Upper lobe of right lung (tissue), 1 donor: Measurements from ENCODE around the gene YPEL2. TPM values are rescaled to one million over a fixed set of nuclear protein-coding genes. Genes with fewer than 3 reads are reported as not detected.

Experiments used
- ATAC-seq: fragments of 200-7000 bp; cut with Tn5 transposase; one replicate; pipeline ENCODE4 v1.9.1; 2020; ENCODE audit warnings: mild to moderate bottlenecking, moderate library complexity
- DNase-seq: peaks from one replicate; pipeline ENCODE4 v3.0.0-alpha.2; 2020
- H3K27ac ChIP-seq: fragments of 200-600 bp; one replicate; pipeline ENCODE4 v1.8.0; 2022
- H3K27me3 ChIP-seq: fragments of 200-600 bp; one replicate; pipeline ENCODE4 v1.8.0; 2022; ENCODE audit warnings: mild to moderate bottlenecking
- H3K36me3 ChIP-seq: fragments of 200-600 bp; one replicate; pipeline ENCODE4 v1.8.0; 2022
- H3K4me1 ChIP-seq: fragments of 200-600 bp; one replicate; pipeline ENCODE4 v1.8.0; 2022
- H3K4me3 ChIP-seq: fragments of 200-600 bp; one replicate; pipeline ENCODE4 v1.8.0; 2022; ENCODE audit warnings: mild to moderate bottlenecking
- H3K9me3 ChIP-seq: fragments of 200-600 bp; one replicate; pipeline ENCODE4 v1.8.0; 2022
- CTCF ChIP-seq: fragments of 200-600 bp; IDR thresholded peaks from one replicate; pipeline ENCODE4 v1.8.0; 2022; ENCODE audit warnings: antibody characterized with exemption
- intact Hi-C: fragments of 100-400 bp; cut with DNase I; formaldehyde crosslinking; loops from one replicate; pipeline ENCODE4 v1.11.0; 2022
- total RNA-seq: library from RNA; stranded (reverse); fragmentation: NEBNext Ultra II Directional; extraction: Animal tissue kit (Norgen Biotek cat#: 25700); gene quantifications from one replicate; pipeline ENCODE4 v1.2.1, GENCODE V29; 2021
- donor health status: DM: no; HTN: yes; CAD: no; lungs with severe emphysema.

The YPEL2 gene
- total RNA-seq, 1 donor from 2014 or later: 19.6 TPM

- Histone ChIP-seq H3K4me3 (no peak overlapping the region), H3K27me3 (no peaks in the 10 kb centered on the region), H3K36me3 (no peaks in the 10 kb centered on the region), H3K9me3 (no peaks in the 10 kb centered on the region), H3K4me1 (peaks cover 20% of the 10 kb centered on the region), H3K27ac (no peak overlapping the region)
- intact Hi-C loops: no loop called here
- ATAC-seq (no peak), DNase-seq (no peak)
- no peak for TF ChIP-seq CTCF
These were observed 90.3 kb downstream of the YPEL2 start for GRCh38 chr17:59421722-59422121.

- Histone ChIP-seq H3K27ac (no peak overlapping the region), H3K4me1 (peaks cover 35% of the 10 kb centered on the region), H3K9me3 (no peaks in the 10 kb centered on the region), H3K27me3 (no peaks in the 10 kb centered on the region), H3K36me3 (no peaks in the 10 kb centered on the region), H3K4me3 (no peak overlapping the region)
- DNase-seq (no peak), ATAC-seq (no peak)
- intact Hi-C loops: no loop called here
- no peak for TF ChIP-seq CTCF
These were observed 91.8 kb downstream of the YPEL2 start for GRCh38 chr17:59423137-59423724.

GRCh38 chr17:59423903-59424302 is 92.4 kb downstream of the YPEL2 start:
- intact Hi-C loops: no loop called here
- no peak overlapping the region for H3K27ac ChIP-seq
- H3K4me1 ChIP-seq: peaks cover 40% of the 10 kb centered on the region

GRCh38 chr17:59424331-59424730 is 92.9 kb downstream of the YPEL2 start:
- no peak overlapping the region for H3K27ac ChIP-seq
- TF ChIP-seq CTCF: no peak
- no peaks in the 10 kb centered on the region for H3K27me3 ChIP-seq
- ATAC-seq (no peak), DNase-seq (no peak)
- H3K4me3 ChIP-seq: no peak overlapping the region
- no peaks in the 10 kb centered on the region for H3K36me3 ChIP-seq
- H3K4me1 ChIP-seq: peaks cover 40% of the 10 kb centered on the region
- no peaks in the 10 kb centered on the region for H3K9me3 ChIP-seq
- intact Hi-C loops: no loop called here

More at GRCh38 chr17:59423903-59424302, 92.4 kb downstream of the YPEL2 start:
- ATAC-seq (no peak), DNase-seq (no peak)
- Histone ChIP-seq H3K9me3 (no peaks in the 10 kb centered on the region), H3K36me3 (no peaks in the 10 kb centered on the region), H3K4me3 (no peak overlapping the region), H3K27me3 (no peaks in the 10 kb centered on the region)
- TF ChIP-seq CTCF: no peak

GRCh38 chr17:59425085-59425931 is 93.9 kb downstream of the YPEL2 start:
- peak; percentile 74 for ATAC-seq
- intact Hi-C loops: no loop called here
- no peak for TF ChIP-seq CTCF
- peaks cover 40% of the 10 kb centered on the region for H3K4me1 ChIP-seq
- H3K4me3 ChIP-seq: no peak overlapping the region
- no peaks in the 10 kb centered on the region for H3K9me3 ChIP-seq
- H3K27ac ChIP-seq: peak overlapping the region; percentile 59
- H3K36me3 ChIP-seq: no peaks in the 10 kb centered on the region
- H3K27me3 ChIP-seq: no peaks in the 10 kb centered on the region
- peak; percentile 74 for DNase-seq
